Uterus (tissue), 4 donors: ENCODE data around the gene RNF225. TPM values are rescaled to one million over a fixed set of nuclear protein-coding genes. Genes with fewer than 3 reads are reported as not detected.
A peak's percentile ranks its signal among the peaks of the same experiment; 100 is the strongest.

Experiments used
- DNase-seq, 2 donors: peaks; one replicate each; pipeline ENCODE4 v3.0.0-alpha.2; 2019 to 2020
- H3K27ac ChIP-seq, 2 donors: fragments of 200-600 bp; sonication (generic); 1 replicate in 1 of 2; 2 replicates in 1 of 2; pipeline ENCODE4 v1.5.1; 2016 to 2018
- H3K27me3 ChIP-seq, 2 donors: fragments of 200-600 bp; sonication (generic); one replicate each; pipeline ENCODE4 v1.5.1; 2018 to 2019; ENCODE audit warnings: control low read depth in 1 of 2
- H3K36me3 ChIP-seq, 2 donors: fragments of 200-600 bp; sonication (generic); one replicate each; pipeline ENCODE4 v1.5.1; 2019; ENCODE audit warnings: control low read depth in 1 of 2
- H3K4me1 ChIP-seq, 2 donors: fragments of 200-600 bp; sonication (generic); one replicate each; pipeline ENCODE4 v1.5.1; 2018 to 2019; ENCODE audit warnings: control low read depth in 1 of 2
- H3K4me3 ChIP-seq, 2 donors: fragments of 200-600 bp; sonication (generic); 1 replicate in 1 of 2; 2 replicates in 1 of 2; pipeline ENCODE4 v1.5.1; 2018 to 2019; ENCODE audit warnings: mild to moderate bottlenecking in 1 of 2
- H3K9me3 ChIP-seq, 2 donors: fragments of 200-600 bp; sonication (generic); one replicate each; pipeline ENCODE4 v1.5.1; 2019; ENCODE audit warnings: control low read depth in 1 of 2
- POLR2A ChIP-seq, 2 donors: fragments of 450-650 bp; IDR thresholded peaks; one replicate each; pipeline ENCODE4 v1.6.1; 2016; ENCODE audit warnings: antibody characterized with exemption in 2 of 2, mild to moderate bottlenecking in 1 of 2, moderate library complexity in 1 of 2
- intact Hi-C: fragments of 100-400 bp; cut with DNase I; formaldehyde crosslinking; loops from one replicate; pipeline ENCODE4 v1.15.1; 2023; ENCODE audit warnings: low total_unique reads
- total RNA-seq, 4 donors: library from RNA; depleted of rRNA in 3 of 4; stranded (reverse); fragments of >200 nt in 3 of 4; gene quantifications; one replicate each; pipeline versions ENCODE4 v1.1.0 to v1.2.4, GENCODE V29; 2014 to 2023
- TF ChIP-seq, protein P1 (sequence below), 4 experiments: fragments of 200-600 bp in 2 of 4; fragments of 450-650 bp in 2 of 4; sonication (generic) in 2 of 4; IDR thresholded peaks; one replicate each; pipeline ENCODE4 v1.5.1; 2016 to 2019; ENCODE audit warnings: antibody characterized with exemption in 4 of 4, mild to moderate bottlenecking in 2 of 4, moderate library complexity in 1 of 4
- donor health status: DM: yes; HTN: yes; CAD: no.

The RNF225 gene
- total RNA-seq, 4 donors from 2014 or later = not detected

GRCh38 chr19:58357481-58358145, 37.8 kb upstream of the RNF225 start:
- intact Hi-C loops = no loop called here
- Histone ChIP-seq H3K27ac (no peak overlapping the region), H3K4me1 (peaks cover 0 to 15% of the 10 kb centered on the region in 2 donors), H3K9me3 (no peaks in the 10 kb centered on the region), H3K27me3 (no peaks in the 10 kb centered on the region), H3K4me3 (no peak overlapping the region), H3K36me3 (no peaks in the 10 kb centered on the region)
- TF ChIP-seq, protein P1, sequence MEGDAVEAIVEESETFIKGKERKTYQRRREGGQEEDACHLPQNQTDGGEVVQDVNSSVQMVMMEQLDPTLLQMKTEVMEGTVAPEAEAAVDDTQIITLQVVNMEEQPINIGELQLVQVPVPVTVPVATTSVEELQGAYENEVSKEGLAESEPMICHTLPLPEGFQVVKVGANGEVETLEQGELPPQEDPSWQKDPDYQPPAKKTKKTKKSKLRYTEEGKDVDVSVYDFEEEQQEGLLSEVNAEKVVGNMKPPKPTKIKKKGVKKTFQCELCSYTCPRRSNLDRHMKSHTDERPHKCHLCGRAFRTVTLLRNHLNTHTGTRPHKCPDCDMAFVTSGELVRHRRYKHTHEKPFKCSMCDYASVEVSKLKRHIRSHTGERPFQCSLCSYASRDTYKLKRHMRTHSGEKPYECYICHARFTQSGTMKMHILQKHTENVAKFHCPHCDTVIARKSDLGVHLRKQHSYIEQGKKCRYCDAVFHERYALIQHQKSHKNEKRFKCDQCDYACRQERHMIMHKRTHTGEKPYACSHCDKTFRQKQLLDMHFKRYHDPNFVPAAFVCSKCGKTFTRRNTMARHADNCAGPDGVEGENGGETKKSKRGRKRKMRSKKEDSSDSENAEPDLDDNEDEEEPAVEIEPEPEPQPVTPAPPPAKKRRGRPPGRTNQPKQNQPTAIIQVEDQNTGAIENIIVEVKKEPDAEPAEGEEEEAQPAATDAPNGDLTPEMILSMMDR (IDR thresholded peaks at IDR 0.05) = no peak
- TF ChIP-seq POLR2A (IDR thresholded peaks at IDR 0.05) = no peak
- no peak for DNase-seq

DNA sequence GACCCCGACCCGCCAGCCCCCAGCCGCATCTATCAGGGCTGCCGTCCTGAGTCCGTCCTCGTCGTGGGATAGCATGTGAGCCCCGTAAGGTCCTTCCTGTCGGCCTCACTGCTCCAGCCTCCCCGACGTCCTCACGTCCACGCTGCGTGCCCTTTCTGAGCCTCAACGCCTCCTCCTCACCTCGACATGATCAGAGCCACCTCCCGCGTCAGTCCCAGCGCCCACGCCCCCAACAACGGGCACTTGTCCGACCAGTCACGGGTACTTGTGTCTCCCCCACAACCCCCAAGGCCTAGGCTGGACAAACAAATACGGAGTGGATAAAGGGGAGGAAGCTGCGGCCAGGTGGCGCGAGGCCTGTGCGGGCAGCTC, 33.6 kb upstream of the RNF225 start:
- peak in 1 of 2 donors; percentile 53 for DNase-seq
- Histone ChIP-seq H3K4me1 (peaks cover 0 to 4% of the 10 kb centered on the region in 2 donors), H3K4me3 (peak overlapping the region; percentile 56 to 61), H3K27ac (peak overlapping the region; percentile 73 to 93), H3K36me3 (no peaks in the 10 kb centered on the region), H3K9me3 (no peaks in the 10 kb centered on the region), H3K27me3 (no peaks in the 10 kb centered on the region)
- TF ChIP-seq, protein P1 (IDR thresholded peaks at IDR 0.05) = no peak
- no peak for TF ChIP-seq POLR2A (IDR thresholded peaks at IDR 0.05)
- intact Hi-C loops = no loop called here

GRCh38 chr19:58362272-58362994, 33.0 kb upstream of the RNF225 start, which contains the start of gene ZNF497:
Gene ZNF497, minus strand, starts transcription at chr19:58362751. Its CDS starts 5,116 bp downstream, at chr19:58357635.
- DNase-seq = peak; percentile 94 to 96
- Histone ChIP-seq H3K27ac (peak within 1 kb of the TSS; percentile 73 to 93), H3K9me3 (no peaks in the 10 kb centered on the region), H3K4me3 (peak within 1 kb of the TSS; percentile 56 to 61), H3K36me3 (no peaks in the 10 kb centered on the region), H3K4me1 (no peaks in the 10 kb centered on the region), H3K27me3 (no peaks in the 10 kb centered on the region)
- intact Hi-C loops = no loop called here
- TF ChIP-seq, protein P1 (IDR thresholded peaks at IDR 0.05) = peak in 2 of 4 experiments; percentile 10 to 26
- peak in 1 of 2 donors; percentile 78 for TF ChIP-seq POLR2A (IDR thresholded peaks at IDR 0.05)

DNA sequence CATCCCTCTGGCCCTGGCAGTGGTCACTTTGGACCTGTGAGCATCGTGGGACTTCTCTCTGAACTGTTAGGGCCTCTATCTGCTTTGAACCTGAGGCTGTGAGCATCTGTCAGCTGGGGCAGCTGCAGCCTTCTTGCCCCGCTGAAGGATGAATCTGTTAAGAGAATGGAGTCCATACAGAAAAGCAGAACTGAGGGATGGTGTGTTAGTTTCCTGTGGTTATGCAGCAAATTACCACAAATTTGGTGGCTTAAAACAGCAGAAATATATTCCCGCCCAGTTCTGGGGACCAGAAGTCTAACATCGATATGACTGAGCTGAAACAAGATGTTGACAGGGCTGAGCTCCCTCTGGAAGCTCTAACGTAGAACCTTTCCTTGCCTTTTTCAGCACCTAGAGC, 31.3 kb upstream of the RNF225 start:
- H3K9me3 ChIP-seq = no peaks in the 10 kb centered on the region
- no peaks in the 10 kb centered on the region for H3K36me3 ChIP-seq
- TF ChIP-seq, protein P1 (IDR thresholded peaks at IDR 0.05) = no peak
- no peak for TF ChIP-seq POLR2A (IDR thresholded peaks at IDR 0.05)
- DNase-seq = no peak
- H3K4me1 ChIP-seq = no peaks in the 10 kb centered on the region
- H3K27me3 ChIP-seq = no peaks in the 10 kb centered on the region
- no peak overlapping the region for H3K27ac ChIP-seq
- no peak overlapping the region for H3K4me3 ChIP-seq
- intact Hi-C loops = no loop called here
